Osteocyte (in vitro differentiated cells): ENCODE results near the gene DTX1. TPM values are rescaled to one million over a fixed set of nuclear protein-coding genes. Genes with fewer than 3 reads are reported as not detected.

Experiments used
- DNase-seq: peaks from one replicate; pipeline ENCODE4 v3.0.0; 2021; ENCODE audit warnings: mixed read lengths; ENCODE audit not compliant: unreplicated experiment; ENCODE audit errors: extremely low spot score
- H3K27ac Mint-ChIP-seq: one replicate; pipeline ENCODE4 v1.8.0; 2021; ENCODE audit warnings: mild to moderate bottlenecking, mixed read lengths; ENCODE audit not compliant: unreplicated experiment
- H3K27me3 Mint-ChIP-seq: one replicate; pipeline ENCODE4 v1.8.0; 2021; ENCODE audit warnings: mixed read lengths; ENCODE audit not compliant: unreplicated experiment
- H3K36me3 Mint-ChIP-seq: one replicate; pipeline ENCODE4 v1.8.0; 2021; ENCODE audit warnings: mixed read lengths; ENCODE audit not compliant: unreplicated experiment
- H3K4me1 Mint-ChIP-seq: one replicate; pipeline ENCODE4 v1.8.0; 2021; ENCODE audit warnings: mixed read lengths; ENCODE audit not compliant: unreplicated experiment
- H3K4me3 Mint-ChIP-seq: one replicate; pipeline ENCODE4 v1.8.0; 2021; ENCODE audit warnings: mild to moderate bottlenecking, moderate library complexity, mixed read lengths; ENCODE audit not compliant: unreplicated experiment
- H3K9me3 Mint-ChIP-seq: one replicate; pipeline ENCODE4 v1.8.0; 2021; ENCODE audit warnings: mixed read lengths; ENCODE audit not compliant: unreplicated experiment
- total RNA-seq: library from RNA; stranded (reverse); gene quantifications from 2 replicates; pipeline ENCODE4 v1.2.1, GENCODE V29; 2021
- TF ChIP-seq, protein P1 (sequence below): fragments of 200-600 bp; sonication (generic); IDR thresholded peaks from 2 replicates; pipeline ENCODE4 v1.5.0; 2021; ENCODE audit warnings: antibody characterized with exemption, mild to moderate bottlenecking, moderate library complexity

DTX1 gene
- total RNA-seq, 1 donor from 2014 or later: not detected

DNA sequence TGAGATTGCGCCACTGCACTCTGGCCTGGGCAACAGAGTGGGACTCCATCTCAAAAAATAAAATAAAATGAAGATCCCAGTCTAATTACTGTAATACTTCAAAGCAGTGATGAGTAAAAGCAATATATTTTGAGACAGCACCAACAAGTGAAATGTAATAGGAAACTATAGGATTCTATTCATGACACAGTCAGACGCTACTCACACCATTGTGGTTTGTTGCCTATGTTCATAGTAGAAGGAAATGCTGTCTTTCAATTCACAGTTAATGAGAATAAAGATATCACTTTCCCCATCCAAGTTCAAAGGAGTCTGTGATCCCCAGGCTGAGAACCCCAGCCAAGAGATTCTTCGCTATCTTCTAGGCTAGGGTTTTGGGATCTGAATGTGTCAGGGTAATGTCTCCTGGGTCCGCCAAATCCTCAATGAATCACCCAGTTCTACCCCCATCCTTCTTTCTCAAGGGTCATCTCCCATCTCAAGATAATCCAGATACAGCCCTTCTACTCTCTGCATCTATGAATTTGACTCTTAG lies 16.6 kb upstream of the DTX1 start:
- TF ChIP-seq, protein P1, sequence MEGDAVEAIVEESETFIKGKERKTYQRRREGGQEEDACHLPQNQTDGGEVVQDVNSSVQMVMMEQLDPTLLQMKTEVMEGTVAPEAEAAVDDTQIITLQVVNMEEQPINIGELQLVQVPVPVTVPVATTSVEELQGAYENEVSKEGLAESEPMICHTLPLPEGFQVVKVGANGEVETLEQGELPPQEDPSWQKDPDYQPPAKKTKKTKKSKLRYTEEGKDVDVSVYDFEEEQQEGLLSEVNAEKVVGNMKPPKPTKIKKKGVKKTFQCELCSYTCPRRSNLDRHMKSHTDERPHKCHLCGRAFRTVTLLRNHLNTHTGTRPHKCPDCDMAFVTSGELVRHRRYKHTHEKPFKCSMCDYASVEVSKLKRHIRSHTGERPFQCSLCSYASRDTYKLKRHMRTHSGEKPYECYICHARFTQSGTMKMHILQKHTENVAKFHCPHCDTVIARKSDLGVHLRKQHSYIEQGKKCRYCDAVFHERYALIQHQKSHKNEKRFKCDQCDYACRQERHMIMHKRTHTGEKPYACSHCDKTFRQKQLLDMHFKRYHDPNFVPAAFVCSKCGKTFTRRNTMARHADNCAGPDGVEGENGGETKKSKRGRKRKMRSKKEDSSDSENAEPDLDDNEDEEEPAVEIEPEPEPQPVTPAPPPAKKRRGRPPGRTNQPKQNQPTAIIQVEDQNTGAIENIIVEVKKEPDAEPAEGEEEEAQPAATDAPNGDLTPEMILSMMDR: no peak
- Mint-ChIP-seq H3K36me3 (no peaks in the 10 kb centered on the region), H3K27me3 (peaks cover 10% of the 10 kb centered on the region), H3K4me3 (no peak overlapping the region), H3K4me1 (peaks cover 9% of the 10 kb centered on the region), H3K27ac (peak overlapping the region; percentile 15), H3K9me3 (peaks cover 4% of the 10 kb centered on the region)
- DNase-seq: no peak

DNA sequence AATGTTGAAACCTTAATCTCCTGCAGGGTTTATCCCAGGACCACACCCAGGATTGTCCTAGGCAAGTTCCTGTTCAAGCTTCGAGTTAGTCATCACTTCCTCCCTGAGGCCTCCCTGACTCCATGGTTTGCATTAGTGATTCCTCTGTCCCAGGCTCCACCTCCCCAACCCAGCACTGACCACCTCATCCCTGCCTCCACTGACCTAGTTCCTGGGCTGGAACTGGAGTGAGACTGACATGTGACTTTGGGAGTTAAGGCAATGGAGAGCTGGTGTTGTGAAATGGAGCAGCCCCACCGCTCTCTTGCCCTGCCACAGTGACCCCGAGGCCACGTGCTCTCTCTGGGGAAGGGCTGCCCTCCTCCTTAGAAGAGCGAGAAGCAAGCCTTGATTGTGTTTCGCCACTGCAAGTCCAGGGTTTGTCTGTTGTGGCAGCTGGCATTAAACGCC lies 15.8 kb upstream of the DTX1 start:
- peaks cover 4% of the 10 kb centered on the region for H3K9me3 Mint-ChIP-seq

DNA sequence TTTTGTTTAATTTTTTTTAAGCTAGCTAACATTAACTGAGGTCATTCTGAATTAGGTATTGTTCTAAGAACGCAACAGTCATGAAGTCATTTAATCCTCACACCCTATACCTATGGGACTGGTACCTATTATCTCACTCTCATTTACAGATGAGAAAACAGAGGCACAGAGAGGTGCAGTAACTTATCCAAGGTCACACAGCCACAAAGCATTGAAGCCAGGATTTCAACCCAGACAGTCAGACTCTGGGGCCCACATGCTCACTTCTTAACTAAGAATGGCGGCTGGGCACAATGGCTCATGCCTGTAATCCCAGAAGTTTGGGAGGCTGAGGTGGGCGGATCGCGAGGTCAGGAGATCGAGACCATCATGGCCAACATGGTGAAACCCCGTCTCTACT lies 15.0 kb upstream of the DTX1 start:
- H3K27ac Mint-ChIP-seq: no peak overlapping the region
- H3K4me3 Mint-ChIP-seq: no peak overlapping the region
- TF ChIP-seq, protein P1: no peak
- no peaks in the 10 kb centered on the region for H3K36me3 Mint-ChIP-seq
- H3K9me3 Mint-ChIP-seq: peaks cover 4% of the 10 kb centered on the region
- H3K4me1 Mint-ChIP-seq: peaks cover 9% of the 10 kb centered on the region
- peaks cover 14% of the 10 kb centered on the region for H3K27me3 Mint-ChIP-seq
- no peak for DNase-seq

More for the DNA sequence above, 15.8 kb upstream of the DTX1 start:
- Mint-ChIP-seq H3K36me3 (no peaks in the 10 kb centered on the region), H3K27ac (peak overlapping the region; percentile 15), H3K4me1 (peaks cover 9% of the 10 kb centered on the region), H3K27me3 (peaks cover 10% of the 10 kb centered on the region), H3K4me3 (no peak overlapping the region)
- DNase-seq: no peak
- TF ChIP-seq, protein P1: no peak

DNA sequence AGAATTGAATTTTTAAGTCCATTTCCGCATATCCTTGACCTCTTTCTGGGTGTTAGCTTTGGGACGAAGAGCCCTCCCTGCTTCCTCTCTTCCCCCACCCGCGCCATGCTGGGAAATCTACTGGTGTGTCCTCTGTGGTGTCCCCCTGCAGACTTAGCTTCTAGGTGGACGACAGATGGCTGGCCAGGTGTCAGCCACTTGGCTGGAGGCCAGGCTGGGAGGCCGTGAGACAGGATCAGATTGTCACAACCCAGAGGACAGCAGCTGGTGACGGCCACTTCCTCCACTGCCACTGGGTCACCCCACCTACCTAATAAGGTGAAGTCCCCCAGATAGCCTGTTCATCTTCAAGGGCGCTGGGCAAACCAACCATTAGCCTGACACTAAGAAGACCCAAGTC lies 13.3 kb upstream of the DTX1 start:
- TF ChIP-seq, protein P1: no peak
- Mint-ChIP-seq H3K36me3 (no peaks in the 10 kb centered on the region), H3K27ac (no peak overlapping the region), H3K9me3 (peaks cover 4% of the 10 kb centered on the region), H3K4me3 (no peak overlapping the region), H3K27me3 (peaks cover 17% of the 10 kb centered on the region), H3K4me1 (peaks cover 9% of the 10 kb centered on the region)
- DNase-seq: no peak

DNA sequence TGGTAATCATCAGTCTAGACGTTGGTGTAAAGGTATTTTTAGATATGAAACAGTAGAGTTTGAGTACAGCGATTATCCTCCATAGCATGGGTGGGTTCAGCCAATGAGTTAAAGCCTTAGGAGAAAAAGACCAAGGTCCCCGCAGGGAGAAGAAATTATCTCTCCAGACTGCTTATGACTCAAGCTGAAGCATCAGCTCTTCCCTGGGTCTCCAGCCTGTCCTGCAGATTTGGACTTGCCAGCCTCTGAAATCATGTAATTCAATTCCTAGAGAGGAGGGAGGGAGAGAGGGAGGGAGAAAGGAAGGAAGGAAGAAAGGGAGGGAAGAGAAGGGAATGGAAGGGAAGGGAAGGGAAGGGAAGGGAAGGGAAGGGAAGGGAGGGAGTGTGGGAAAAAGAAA lies 12.0 kb upstream of the DTX1 start:
- TF ChIP-seq, protein P1: no peak
- no peak for DNase-seq
- no peak overlapping the region for H3K4me3 Mint-ChIP-seq
- H3K27ac Mint-ChIP-seq: no peak overlapping the region
- peaks cover 9% of the 10 kb centered on the region for H3K4me1 Mint-ChIP-seq
- H3K9me3 Mint-ChIP-seq: peaks cover 4% of the 10 kb centered on the region
- H3K27me3 Mint-ChIP-seq: peaks cover 19% of the 10 kb centered on the region
- no peaks in the 10 kb centered on the region for H3K36me3 Mint-ChIP-seq
